Loucy (cell line): ENCODE data around the gene KCNH8.

ENCODE experiments used
- EZH2phosphoT487 ChIP-seq: fragments of 200-600 bp; IDR thresholded peaks from 2 replicates; pipeline ENCODE4 v1.6.1; 2018; ENCODE audit warnings: antibody characterized with exemption, mild to moderate bottlenecking, moderate library complexity, borderline replicate concordance
- TF ChIP-seq, protein P1 (sequence below): fragments of 200-600 bp; sonication (generic); conservative IDR thresholded peaks from 2 replicates; pipeline ENCODE4 v1.5.1; 2014; ENCODE audit warnings: mild to moderate bottlenecking, antibody characterized with exemption, low read length

DNA sequence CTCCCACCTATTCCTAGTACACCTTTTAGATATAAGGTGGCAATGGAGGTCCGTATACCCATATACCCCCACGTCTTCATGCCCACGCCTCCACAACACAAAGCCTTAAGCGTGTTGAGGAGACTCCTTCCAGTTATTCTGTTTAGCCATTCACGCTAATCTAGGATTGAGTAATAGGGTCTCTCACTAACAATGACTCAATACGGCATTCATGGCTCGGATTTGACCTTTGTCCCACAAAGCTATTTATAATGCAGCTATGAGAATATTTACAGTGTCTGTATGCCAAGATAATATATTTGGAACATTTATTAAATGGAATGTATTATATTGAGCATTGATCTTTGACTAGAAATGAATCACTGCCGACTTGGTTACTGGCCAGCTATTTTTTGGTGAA lies 215.8 kb downstream of the KCNH8 start:
- TF ChIP-seq, protein P1, sequence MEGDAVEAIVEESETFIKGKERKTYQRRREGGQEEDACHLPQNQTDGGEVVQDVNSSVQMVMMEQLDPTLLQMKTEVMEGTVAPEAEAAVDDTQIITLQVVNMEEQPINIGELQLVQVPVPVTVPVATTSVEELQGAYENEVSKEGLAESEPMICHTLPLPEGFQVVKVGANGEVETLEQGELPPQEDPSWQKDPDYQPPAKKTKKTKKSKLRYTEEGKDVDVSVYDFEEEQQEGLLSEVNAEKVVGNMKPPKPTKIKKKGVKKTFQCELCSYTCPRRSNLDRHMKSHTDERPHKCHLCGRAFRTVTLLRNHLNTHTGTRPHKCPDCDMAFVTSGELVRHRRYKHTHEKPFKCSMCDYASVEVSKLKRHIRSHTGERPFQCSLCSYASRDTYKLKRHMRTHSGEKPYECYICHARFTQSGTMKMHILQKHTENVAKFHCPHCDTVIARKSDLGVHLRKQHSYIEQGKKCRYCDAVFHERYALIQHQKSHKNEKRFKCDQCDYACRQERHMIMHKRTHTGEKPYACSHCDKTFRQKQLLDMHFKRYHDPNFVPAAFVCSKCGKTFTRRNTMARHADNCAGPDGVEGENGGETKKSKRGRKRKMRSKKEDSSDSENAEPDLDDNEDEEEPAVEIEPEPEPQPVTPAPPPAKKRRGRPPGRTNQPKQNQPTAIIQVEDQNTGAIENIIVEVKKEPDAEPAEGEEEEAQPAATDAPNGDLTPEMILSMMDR: no peak
- no peak for TF ChIP-seq EZH2phosphoT487
